ENCODE results near the gene FBXO34. TPM values are rescaled to one million over a fixed set of nuclear protein-coding genes. Genes with fewer than 3 reads are reported as not detected.
"Not testable (repeated sequence)": the region's sequence is repeated elsewhere in the genome, so short reads cannot be mapped to it uniquely, and the experiment has no call there.

Gene FBXO34
- total and polyA plus RNA-seq, 4 donors = 23.1 to 37.5 (median 28.1) TPM

- Histone ChIP-seq H3K27me3 (ENCODE audit: control insufficient read depth, insufficient read depth, low read length) (no peaks in the 10 kb centered on the region), H3K9me3 (ENCODE audit: control insufficient read depth, insufficient read depth, low read length) (no peaks in the 10 kb centered on the region), H3K36me3 (ENCODE audit: control insufficient read depth, insufficient read depth, low read length) (peaks cover 6% of the 10 kb centered on the region), H3K4me1 (ENCODE audit: control insufficient read depth, insufficient read depth, low read length) (peaks cover 2% of the 10 kb centered on the region), H3K27ac (ENCODE audit: low read depth, low read length) (no peak overlapping the region), H3K4me3 (ENCODE audit: low read depth, low read length) (no peak overlapping the region)
- peak in 1 of 6 donors; percentile 6 for DNase-seq (ENCODE audit: low read depth in 4 of 6, low spot score in 6 of 6)
Observed at GRCh38 chr14:55303125-55303499, 31.9 kb downstream of the FBXO34 start.

GRCh38 chr14:55303691-55304145 is 32.5 kb downstream of the FBXO34 start:
- Histone ChIP-seq H3K36me3 (ENCODE audit: control insufficient read depth, insufficient read depth, low read length) (peaks cover 1% of the 10 kb centered on the region), H3K27ac (ENCODE audit: low read depth, low read length) (no peak overlapping the region), H3K9me3 (ENCODE audit: control insufficient read depth, insufficient read depth, low read length) (no peaks in the 10 kb centered on the region), H3K4me3 (ENCODE audit: low read depth, low read length) (no peak overlapping the region), H3K4me1 (ENCODE audit: control insufficient read depth, insufficient read depth, low read length) (peaks cover 2% of the 10 kb centered on the region), H3K27me3 (ENCODE audit: control insufficient read depth, insufficient read depth, low read length) (no peaks in the 10 kb centered on the region)
- 14% methylated on average over 1 of the region's 2 CpGs for WGBS (ENCODE audit: insufficient coverage)
- no peak for DNase-seq (ENCODE audit: low read depth in 4 of 6, low spot score in 6 of 6)

GRCh38 chr14:55306938-55307589 is 35.8 kb downstream of the FBXO34 start:
- Histone ChIP-seq H3K4me3 (ENCODE audit: low read depth, low read length) (no peak overlapping the region), H3K27me3 (ENCODE audit: control insufficient read depth, insufficient read depth, low read length) (no peaks in the 10 kb centered on the region), H3K4me1 (ENCODE audit: control insufficient read depth, insufficient read depth, low read length) (peaks cover 2% of the 10 kb centered on the region), H3K36me3 (ENCODE audit: control insufficient read depth, insufficient read depth, low read length) (no peaks in the 10 kb centered on the region), H3K27ac (ENCODE audit: low read depth, low read length) (no peak overlapping the region), H3K9me3 (ENCODE audit: control insufficient read depth, insufficient read depth, low read length) (peaks cover 4% of the 10 kb centered on the region)
- no CpG with 5 or more reads among the region's 5 CpGs for WGBS (ENCODE audit: insufficient coverage)
- DNase-seq (ENCODE audit: low read depth in 4 of 6, low spot score in 6 of 6) = peak in 2 of 6 donors; percentile 12 to 13

- H3K27me3 ChIP-seq (ENCODE audit: control insufficient read depth, insufficient read depth, low read length) = no peaks in the 10 kb centered on the region
Observed at GRCh38 chr14:55309154-55309553, 37.9 kb downstream of the FBXO34 start.

GRCh38 chr14:55309761-55310365 is 38.6 kb downstream of the FBXO34 start:
- no peaks in the 10 kb centered on the region for H3K4me1 ChIP-seq (ENCODE audit: control insufficient read depth, insufficient read depth, low read length)
- H3K9me3 ChIP-seq (ENCODE audit: control insufficient read depth, insufficient read depth, low read length) = peaks cover 7% of the 10 kb centered on the region
- no peaks in the 10 kb centered on the region for H3K27me3 ChIP-seq (ENCODE audit: control insufficient read depth, insufficient read depth, low read length)
- DNase-seq (ENCODE audit: low read depth in 4 of 6, low spot score in 6 of 6) = no peak
- no peak overlapping the region for H3K27ac ChIP-seq (ENCODE audit: low read depth, low read length)
- no peaks in the 10 kb centered on the region for H3K36me3 ChIP-seq (ENCODE audit: control insufficient read depth, insufficient read depth, low read length)
- no peak overlapping the region for H3K4me3 ChIP-seq (ENCODE audit: low read depth, low read length)
- no CpG with 5 or more reads among the region's 1 CpG for WGBS (ENCODE audit: insufficient coverage)

More at GRCh38 chr14:55309154-55309553, 37.9 kb downstream of the FBXO34 start:
- no peak for DNase-seq (ENCODE audit: low read depth in 4 of 6, low spot score in 6 of 6)
- WGBS (ENCODE audit: insufficient coverage) = 100% methylated on average over 1 of the region's 2 CpGs
- peaks cover 7% of the 10 kb centered on the region for H3K9me3 ChIP-seq (ENCODE audit: control insufficient read depth, insufficient read depth, low read length)
- no peaks in the 10 kb centered on the region for H3K4me1 ChIP-seq (ENCODE audit: control insufficient read depth, insufficient read depth, low read length)
- H3K36me3 ChIP-seq (ENCODE audit: control insufficient read depth, insufficient read depth, low read length) = no peaks in the 10 kb centered on the region
- no peak overlapping the region for H3K4me3 ChIP-seq (ENCODE audit: low read depth, low read length)
- H3K27ac ChIP-seq (ENCODE audit: low read depth, low read length) = no peak overlapping the region

GRCh38 chr14:55312379-55313030 is 41.3 kb downstream of the FBXO34 start:
- not testable (repeated sequence) for H3K4me3 ChIP-seq (ENCODE audit: low read depth, low read length); H3K4me1 ChIP-seq (ENCODE audit: control insufficient read depth, insufficient read depth, low read length); H3K27me3 ChIP-seq (ENCODE audit: control insufficient read depth, insufficient read depth, low read length); DNase-seq (ENCODE audit: low read depth in 4 of 6, low spot score in 6 of 6); H3K27ac ChIP-seq (ENCODE audit: low read depth, low read length); H3K36me3 ChIP-seq (ENCODE audit: control insufficient read depth, insufficient read depth, low read length)
- WGBS (ENCODE audit: insufficient coverage) = 97% methylated on average over 4 of the region's 5 CpGs
- H3K9me3 ChIP-seq (ENCODE audit: control insufficient read depth, insufficient read depth, low read length) = peaks cover 10% of the 10 kb centered on the region

- 100% methylated on average over 1 of the region's 5 CpGs for WGBS (ENCODE audit: insufficient coverage)
- Histone ChIP-seq H3K27ac (ENCODE audit: low read depth, low read length) (no peak overlapping the region), H3K36me3 (ENCODE audit: control insufficient read depth, insufficient read depth, low read length) (peaks cover 2% of the 10 kb centered on the region), H3K4me3 (ENCODE audit: low read depth, low read length) (no peak overlapping the region), H3K27me3 (ENCODE audit: control insufficient read depth, insufficient read depth, low read length) (no peaks in the 10 kb centered on the region), H3K9me3 (ENCODE audit: control insufficient read depth, insufficient read depth, low read length) (peaks cover 10% of the 10 kb centered on the region), H3K4me1 (ENCODE audit: control insufficient read depth, insufficient read depth, low read length) (no peaks in the 10 kb centered on the region)
- no peak for DNase-seq (ENCODE audit: low read depth in 4 of 6, low spot score in 6 of 6)
Observed at GRCh38 chr14:55313480-55313879, 42.3 kb downstream of the FBXO34 start.

- H3K27ac ChIP-seq (ENCODE audit: low read depth, low read length) = no peak overlapping the region
- H3K27me3 ChIP-seq (ENCODE audit: control insufficient read depth, insufficient read depth, low read length) = no peaks in the 10 kb centered on the region
- no peak for DNase-seq (ENCODE audit: low read depth in 4 of 6, low spot score in 6 of 6)
- H3K9me3 ChIP-seq (ENCODE audit: control insufficient read depth, insufficient read depth, low read length) = peaks cover 10% of the 10 kb centered on the region
- H3K4me3 ChIP-seq (ENCODE audit: low read depth, low read length) = no peak overlapping the region
- H3K4me1 ChIP-seq (ENCODE audit: control insufficient read depth, insufficient read depth, low read length) = no peaks in the 10 kb centered on the region
- H3K36me3 ChIP-seq (ENCODE audit: control insufficient read depth, insufficient read depth, low read length) = peaks cover 2% of the 10 kb centered on the region
Observed at GRCh38 chr14:55314449-55314848, 43.2 kb downstream of the FBXO34 start.

- Histone ChIP-seq H3K4me1 (ENCODE audit: control insufficient read depth, insufficient read depth, low read length) (no peaks in the 10 kb centered on the region), H3K27me3 (ENCODE audit: control insufficient read depth, insufficient read depth, low read length) (no peaks in the 10 kb centered on the region), H3K27ac (ENCODE audit: low read depth, low read length) (no peak overlapping the region), H3K9me3 (ENCODE audit: control insufficient read depth, insufficient read depth, low read length) (peaks cover 8% of the 10 kb centered on the region), H3K36me3 (ENCODE audit: control insufficient read depth, insufficient read depth, low read length) (peaks cover 2% of the 10 kb centered on the region), H3K4me3 (ENCODE audit: low read depth, low read length) (no peak overlapping the region)
- no peak for DNase-seq (ENCODE audit: low read depth in 4 of 6, low spot score in 6 of 6)
- no CpG with 5 or more reads among the region's 4 CpGs for WGBS (ENCODE audit: insufficient coverage)
Observed at GRCh38 chr14:55316564-55316963, 45.3 kb downstream of the FBXO34 start.

Data from spinal cord (tissue), 10 donors.